PC-3 (cell line): ENCODE results near the gene CLDN16. TPM values are rescaled to one million over a fixed set of nuclear protein-coding genes. Genes with fewer than 3 reads are reported as not detected.
A peak's percentile ranks its signal among the peaks of the same experiment; 100 is the strongest.

Experiments used
- ATAC-seq: fragments of 200-7000 bp; cut with Tn5 transposase; 2 replicates; pipeline ENCODE4 v1.9.1; 2020; ENCODE audit warnings: mild to moderate bottlenecking, moderate library complexity
- BruUV-seq: library from RNA; stranded (reverse); fragments of 400-500 nt; replicated peaks from 2 replicates; lab custom pipeline; 2021; lab: Mats Ljungman, UMichigan
- CTCF ChIA-PET: fragments of 300-600 bp; sonication (Branson Sonifier 250); formaldehyde crosslinking; loops from one replicate; lab custom pipeline; 2022; ENCODE audit warnings: antibody characterized with exemption; lab: Charles Lee
- POLR2A ChIA-PET: fragments of 300-600 bp; sonication (Branson Sonifier 250); formaldehyde crosslinking; loops from one replicate; lab custom pipeline; 2022; ENCODE audit warnings: antibody characterized with exemption; ENCODE audit not compliant: unreplicated experiment; lab: Charles Lee
- DNase-seq: peaks from one replicate; pipeline ENCODE4 v3.0.0-alpha.2; 2015
- H2AFZ ChIP-seq: fragments of 300-600 bp; sonication (generic); 2 replicates; pipeline ENCODE4 v1.6.0; 2016; ENCODE audit warnings: antibody characterized with exemption, low read length
- H3F3A ChIP-seq: fragments of 300-600 bp; sonication (generic); one replicate; pipeline ENCODE4 v1.6.0; 2017; ENCODE audit warnings: antibody characterized with exemption, low read length, control low read depth, mild to moderate bottlenecking; ENCODE audit not compliant: unreplicated experiment
- H3K27ac ChIP-seq: fragments of 300-600 bp; sonication (generic); 2 replicates; pipeline ENCODE4 v1.5.1; 2016; ENCODE audit warnings: mild to moderate bottlenecking, low read length
- H3K27me3 ChIP-seq: fragments of 300-600 bp; sonication (generic); 2 replicates; pipeline ENCODE4 v1.6.1; 2016; ENCODE audit warnings: low read length, mixed read lengths
- H3K36me3 ChIP-seq: fragments of 300-600 bp; sonication (generic); 2 replicates; pipeline ENCODE4 v1.6.1; 2016; ENCODE audit warnings: low read depth, mixed run types, low read length, mixed read lengths
- H3K4me1 ChIP-seq: fragments of 300-600 bp; sonication (generic); 2 replicates; pipeline ENCODE4 v1.5.1; 2016; ENCODE audit warnings: low read length; ENCODE audit not compliant: insufficient read depth
- H3K4me2 ChIP-seq: fragments of 300-600 bp; sonication (generic); 2 replicates; pipeline ENCODE4 v1.6.0; 2016; ENCODE audit warnings: low read length
- H3K4me3 ChIP-seq: fragments of 300-600 bp; sonication (generic); 2 replicates; pipeline ENCODE4 v1.5.1; 2016; ENCODE audit warnings: mild to moderate bottlenecking, low read length, mixed read lengths
- H3K79me2 ChIP-seq: fragments of 300-600 bp; sonication (generic); 2 replicates; pipeline ENCODE4 v1.6.1; 2017; ENCODE audit warnings: low read length, mixed read lengths
- H3K9ac ChIP-seq: fragments of 300-600 bp; sonication (generic); 2 replicates; pipeline ENCODE4 v1.6.0; 2016; ENCODE audit warnings: mild to moderate bottlenecking, low read length
- H3K9me2 ChIP-seq: fragments of 300-600 bp; sonication (generic); replicated peaks from 2 replicates; pipeline ENCODE4 v1.6.1; 2016; ENCODE audit warnings: mixed run types, low read length, mixed read lengths
- H3K9me3 ChIP-seq: fragments of 300-600 bp; sonication (generic); 2 replicates; pipeline ENCODE4 v1.6.1; 2016; ENCODE audit warnings: low read length, mixed read lengths
- H4K20me1 ChIP-seq: fragments of 300-600 bp; sonication (generic); 2 replicates; pipeline ENCODE4 v1.6.1; 2016; ENCODE audit warnings: low read length, mixed read lengths
- CTCF ChIP-seq: fragments of 300-600 bp; sonication (generic); conservative IDR thresholded peaks from 2 replicates; pipeline ENCODE4 v1.5.1; 2017; ENCODE audit warnings: antibody characterized with exemption, low read depth, mild to moderate bottlenecking, low read length
- EZH2 ChIP-seq: fragments of 300-600 bp; sonication (generic); IDR thresholded peaks from one replicate; pipeline ENCODE4 v1.6.1; 2017; ENCODE audit warnings: antibody characterized with exemption, mild to moderate bottlenecking, low read length; ENCODE audit not compliant: unreplicated experiment
- EZH2phosphoT487 ChIP-seq: fragments of 300-600 bp; sonication (generic); IDR thresholded peaks from 2 replicates; pipeline ENCODE4 v1.6.1; 2018; ENCODE audit warnings: mild to moderate bottlenecking, antibody characterized with exemption, low read length, borderline replicate concordance
- intact Hi-C: fragments of 100-400 bp; cut with micrococcal nuclease; formaldehyde crosslinking; loops from 2 replicates; pipeline ENCODE4 v1.9.0; 2023
- total RNA-seq: library from RNA; depleted of rRNA; stranded (reverse); fragments of >200 nt; gene quantifications from 2 replicates; pipeline ENCODE4 v1.2.3, GENCODE V29; 2014

Gene CLDN16
- total RNA-seq, 1 experiment from 2014 or later: not detected

- Histone ChIP-seq H3F3A (no peaks in the 10 kb centered on the region), H3K79me2 (no peaks in the 10 kb centered on the region), H3K27me3 (no peaks in the 10 kb centered on the region), H3K27ac (no peak overlapping the region), H4K20me1 (no peaks in the 10 kb centered on the region), H3K4me3 (no peak overlapping the region), H3K36me3 (no peaks in the 10 kb centered on the region), H3K9me2 (no peaks in the 10 kb centered on the region), H3K9ac (no peak overlapping the region), H3K9me3 (no peaks in the 10 kb centered on the region), H2AFZ (no peak overlapping the region), H3K4me2 (no peak overlapping the region), H3K4me1 (peaks cover 8% of the 10 kb centered on the region; the same call in 1 of the 2 replicates)
- TF ChIP-seq EZH2: no peak
- TF ChIP-seq EZH2phosphoT487: no peak
- TF ChIP-seq CTCF: no peak
- BruUV-seq: no TSS peak
- CTCF ChIA-PET: no interaction called here
- POLR2A ChIA-PET: no interaction called here
- DNase-seq (peak; percentile 32), ATAC-seq (peak; percentile 51)
- intact Hi-C loops: no loop called here
Measured at GRCh38 chr3:190432216-190432615, 44.3 kb downstream of the CLDN16 start.

GRCh38 chr3:190433626-190434025 is 45.7 kb downstream of the CLDN16 start:
- H3K4me3 ChIP-seq: no peak overlapping the region
- no peak overlapping the region for H3K27ac ChIP-seq
- no peaks in the 10 kb centered on the region for H3F3A ChIP-seq
- intact Hi-C loops: no loop called here
- H3K79me2 ChIP-seq: no peaks in the 10 kb centered on the region
- BruUV-seq: no TSS peak
- no peak overlapping the region for H2AFZ ChIP-seq
- no peaks in the 10 kb centered on the region for H3K9me3 ChIP-seq
- ATAC-seq: no peak
- H4K20me1 ChIP-seq: no peaks in the 10 kb centered on the region
- POLR2A ChIA-PET: no interaction called here
- CTCF ChIA-PET: no interaction called here
- no peaks in the 10 kb centered on the region for H3K9me2 ChIP-seq
- H3K4me1 ChIP-seq: peaks cover 8% of the 10 kb centered on the region; the same call in 1 of the 2 replicates
- no peaks in the 10 kb centered on the region for H3K36me3 ChIP-seq
- H3K27me3 ChIP-seq: no peaks in the 10 kb centered on the region
- H3K9ac ChIP-seq: no peak overlapping the region
- H3K4me2 ChIP-seq: no peak overlapping the region
- DNase-seq: no peak
- TF ChIP-seq CTCF: no peak
- no peak for TF ChIP-seq EZH2
- no peak for TF ChIP-seq EZH2phosphoT487

- Histone ChIP-seq H3K27me3 (no peaks in the 10 kb centered on the region), H3K4me2 (no peak overlapping the region), H3K9me3 (no peaks in the 10 kb centered on the region), H3K9me2 (no peaks in the 10 kb centered on the region), H3F3A (no peaks in the 10 kb centered on the region), H3K4me3 (no peak overlapping the region), H2AFZ (peak overlapping the region; percentile 25), H3K4me1 (peaks cover 8% of the 10 kb centered on the region; the same call in 1 of the 2 replicates), H4K20me1 (no peaks in the 10 kb centered on the region), H3K79me2 (no peaks in the 10 kb centered on the region), H3K36me3 (no peaks in the 10 kb centered on the region), H3K27ac (no peak overlapping the region), H3K9ac (no peak overlapping the region)
- intact Hi-C loops: no loop called here
- ChIA-PET CTCF (no interaction called here), POLR2A (no interaction called here)
- DNase-seq: peak; percentile 35
- no TSS peak for BruUV-seq
- ATAC-seq: peak; percentile 58
- no peak for TF ChIP-seq EZH2
- TF ChIP-seq EZH2phosphoT487: no peak
- TF ChIP-seq CTCF: no peak
Measured at GRCh38 chr3:190435618-190436017, 47.7 kb downstream of the CLDN16 start.
